Tibial nerve (tissue), 4 donors: ENCODE measurements around the gene CFP. TPM values are rescaled to one million over a fixed set of nuclear protein-coding genes. Genes with fewer than 3 reads are reported as not detected.
A peak's percentile ranks its signal among the peaks of the same experiment; 100 is the strongest.

Source experiments
- DNase-seq, 2 donors: peaks; one replicate each; pipeline ENCODE4 v3.0.0-alpha.2; 2019; ENCODE audit warnings: low spot score in 2 of 2
- H3K27ac ChIP-seq, 4 donors: fragments of 200-600 bp; sonication (generic) in 3 of 4; one replicate each; pipeline ENCODE4 v1.5.1; 2017 to 2019; ENCODE audit warnings: mild to moderate bottlenecking in 1 of 4
- H3K27me3 ChIP-seq, 2 donors: fragments of 200-600 bp; sonication (generic) in 1 of 2; one replicate each; pipeline versions ENCODE4 v1.5.1 to v1.6.0; 2017 to 2019
- H3K36me3 ChIP-seq, 3 donors: fragments of 200-600 bp; sonication (generic); one replicate each; pipeline ENCODE4 v1.5.1; 2018 to 2019
- H3K4me1 ChIP-seq, 4 donors: fragments of 200-600 bp; sonication (generic) in 3 of 4; one replicate each; pipeline ENCODE4 v1.5.1; 2017 to 2019
- H3K4me3 ChIP-seq, 4 donors: fragments of 200-600 bp; sonication (generic) in 3 of 4; one replicate each; pipeline ENCODE4 v1.5.1; 2017 to 2019; ENCODE audit warnings: mild to moderate bottlenecking in 1 of 4, moderate library complexity in 1 of 4
- H3K9me3 ChIP-seq, 4 donors: fragments of 200-600 bp; sonication (generic) in 3 of 4; one replicate each; pipeline ENCODE4 v1.5.1; 2017 to 2019
- CTCF ChIP-seq, 5 experiments: fragments of 200-600 bp in 3 of 5; fragments of 450-650 bp in 2 of 5; sonication (generic) in 3 of 5; IDR thresholded peaks; one replicate each; pipeline ENCODE4 v1.5.1; 2016 to 2019; ENCODE audit warnings: antibody characterized with exemption in 5 of 5, mild to moderate bottlenecking in 3 of 5, moderate library complexity in 2 of 5
- EP300 ChIP-seq, 2 donors: sonication (generic); formaldehyde crosslinking; IDR thresholded peaks; one replicate each; pipeline ENCODE4 v1.6.1; 2017; ENCODE audit warnings: antibody characterized with exemption in 2 of 2, mild to moderate bottlenecking in 1 of 2
- POLR2A ChIP-seq, 2 donors: fragments of 450-650 bp; IDR thresholded peaks; one replicate each; pipeline ENCODE4 v1.6.1; 2017; ENCODE audit warnings: antibody characterized with exemption in 2 of 2, mild to moderate bottlenecking in 2 of 2, moderate library complexity in 2 of 2
- WGBS, 2 donors: methylation state at CpG; one replicate each; pipeline ENCODE4 v1.1.5; 2018; 5-methylcytosine and 5-hydroxymethylcytosine counted together
- total RNA-seq, 4 donors: library from RNA; depleted of rRNA; stranded (reverse); fragments of >200 nt; gene quantifications; one replicate each; pipeline ENCODE4 v1.1.0, GENCODE V29; 2016

Gene CFP
- total RNA-seq, 4 donors from 2014 or later, result 2.2 to 15.6 (median 12.1) TPM

GRCh38 chrX:47638816-47639215, 9.1 kb upstream of the CFP start:
- TF ChIP-seq EP300 (IDR thresholded peaks at IDR 0.05) (no peak), POLR2A (IDR thresholded peaks at IDR 0.05) (no peak), CTCF (IDR thresholded peaks at IDR 0.05) (no peak)
- WGBS, 2 donors, result 89 to 93% methylated on average over 8 to 14 of the region's 14 CpGs
- H3K36me3 ChIP-seq, result peaks cover 0 to 68% (median 0%) of the 10 kb centered on the region in 3 donors

GRCh38 chrX:47637546-47638195, 7.9 kb upstream of the CFP start:
- no peaks in the 10 kb centered on the region for H3K27me3 ChIP-seq
- no peaks in the 10 kb centered on the region for H3K9me3 ChIP-seq
- 46 to 64% methylated on average over 11 to 30 of the region's 31 CpGs for WGBS, 2 donors
- peak overlapping the region in 3 of 4 donors; percentile 16 to 41 (median 18) for H3K4me3 ChIP-seq
- no peaks in the 10 kb centered on the region for H3K4me1 ChIP-seq
- peaks cover 0 to 68% (median 0%) of the 10 kb centered on the region in 3 donors for H3K36me3 ChIP-seq
- TF ChIP-seq POLR2A (IDR thresholded peaks at IDR 0.05) (no peak), EP300 (IDR thresholded peaks at IDR 0.05) (no peak), CTCF (IDR thresholded peaks at IDR 0.05) (peak in 4 of 5 experiments; percentile 12 to 25 (median 14))
- no peak for DNase-seq
- H3K27ac ChIP-seq, result peak overlapping the region in 2 of 4 donors; percentile 44 to 50

More at GRCh38 chrX:47638816-47639215, 9.1 kb upstream of the CFP start:
- no peaks in the 10 kb centered on the region for H3K27me3 ChIP-seq
- no peak for DNase-seq
- no peak overlapping the region for H3K4me3 ChIP-seq
- peaks cover 0 to 1% (median 0%) of the 10 kb centered on the region in 4 donors for H3K4me1 ChIP-seq
- H3K9me3 ChIP-seq, result no peaks in the 10 kb centered on the region
- no peak overlapping the region for H3K27ac ChIP-seq

GRCh38 chrX:47634871-47635575, 5.3 kb upstream of the CFP start:
- H3K27me3 ChIP-seq, result no peaks in the 10 kb centered on the region
- no peaks in the 10 kb centered on the region for H3K9me3 ChIP-seq
- peaks cover 0 to 52% (median 0%) of the 10 kb centered on the region in 3 donors for H3K36me3 ChIP-seq
- no peak for DNase-seq
- H3K4me3 ChIP-seq, result no peak overlapping the region
- no peak for TF ChIP-seq EP300 (IDR thresholded peaks at IDR 0.05)
- no peak for TF ChIP-seq CTCF (IDR thresholded peaks at IDR 0.05)
- TF ChIP-seq POLR2A (IDR thresholded peaks at IDR 0.05), result no peak
- 80 to 84% methylated on average over 16 of the region's 16 CpGs for WGBS, 2 donors
- no peak overlapping the region for H3K27ac ChIP-seq
- no peaks in the 10 kb centered on the region for H3K4me1 ChIP-seq

GRCh38 chrX:47633689-47634590, 4.2 kb upstream of the CFP start:
- TF ChIP-seq POLR2A (IDR thresholded peaks at IDR 0.05) (no peak), CTCF (IDR thresholded peaks at IDR 0.05) (no peak), EP300 (IDR thresholded peaks at IDR 0.05) (no peak)

More at GRCh38 chrX:47633689-47634590, 4.2 kb upstream of the CFP start:
- Histone ChIP-seq H3K36me3 (peaks cover 0 to 41% (median 0%) of the 10 kb centered on the region in 3 donors), H3K4me1 (no peaks in the 10 kb centered on the region), H3K27ac (no peak overlapping the region), H3K4me3 (no peak overlapping the region), H3K9me3 (no peaks in the 10 kb centered on the region), H3K27me3 (no peaks in the 10 kb centered on the region)
- DNase-seq, result no peak
- 66 to 70% methylated on average over 14 of the region's 14 CpGs for WGBS, 2 donors
